ENCODE results near the gene KRTAP9-9.
"Not testable (repeated sequence)": the region's sequence is repeated elsewhere in the genome, so short reads cannot be mapped to it uniquely, and the experiment has no call there.

KRTAP9-9 gene

DNA sequence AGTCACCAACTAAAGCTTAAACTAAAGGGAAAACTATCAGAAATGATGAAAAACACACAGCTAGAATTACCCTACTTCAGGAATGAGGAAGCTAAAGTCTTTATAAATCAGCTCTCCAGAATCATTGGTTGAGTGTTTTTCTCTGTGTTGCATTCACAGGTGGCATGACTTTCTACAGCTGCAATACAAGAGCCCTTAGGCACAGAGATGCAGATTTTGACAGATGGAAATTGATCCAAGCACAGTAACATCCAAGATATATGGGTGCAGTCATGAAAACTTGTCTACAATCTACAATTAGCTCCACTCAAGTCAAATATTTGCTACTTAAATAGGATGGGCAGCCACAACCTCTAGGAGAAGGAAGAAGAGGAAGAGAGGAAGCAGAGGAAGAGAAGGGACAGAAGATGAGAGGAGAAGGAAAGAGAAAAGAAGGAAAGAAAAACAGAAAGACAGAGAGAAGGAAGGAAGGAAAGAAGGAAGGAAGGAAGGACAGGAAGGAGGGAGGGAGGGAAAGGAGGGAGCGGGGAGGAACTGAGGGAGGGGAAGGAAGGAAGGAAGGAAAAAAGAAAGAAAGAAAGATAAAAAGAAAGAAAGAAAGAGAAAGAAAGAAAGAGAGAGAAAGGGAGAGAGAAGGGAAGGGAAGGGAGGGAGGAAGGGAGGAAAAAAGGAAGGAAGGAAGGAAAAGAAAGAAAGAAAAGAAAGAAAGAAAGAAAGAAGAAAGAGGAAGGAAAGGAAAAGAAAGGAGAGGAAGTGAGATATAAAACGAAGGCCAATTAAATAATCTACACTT lies 8.0 kb upstream of the KRTAP9-9 start:
- not testable (repeated sequence) for H4K20me1 ChIP-seq; H3K4me2 ChIP-seq; H3K27me3 ChIP-seq; H3K9me3 ChIP-seq (replicated peaks in 1 of 11); H3K36me3 ChIP-seq; H3K9ac ChIP-seq; H3K4me1 ChIP-seq; H3K27ac ChIP-seq; H3K4me3 ChIP-seq

- H3K36me3 ChIP-seq; H4K20me1 ChIP-seq; H3K27ac ChIP-seq; H3K9me3 ChIP-seq (replicated peaks in 1 of 11); H3K4me1 ChIP-seq; H3K4me3 ChIP-seq; H3K27me3 ChIP-seq; H3K4me2 ChIP-seq; H3K9ac ChIP-seq: not testable (repeated sequence)
Measured at GRCh38 chr17:41249637-41250240, 5.4 kb upstream of the KRTAP9-9 start, which contains the start of gene KRTAP9-4. TSS of gene KRTAP9-4 (plus strand) at chr17:41249687. CDS start at chr17:41249721, 34 bp downstream.

DNA sequence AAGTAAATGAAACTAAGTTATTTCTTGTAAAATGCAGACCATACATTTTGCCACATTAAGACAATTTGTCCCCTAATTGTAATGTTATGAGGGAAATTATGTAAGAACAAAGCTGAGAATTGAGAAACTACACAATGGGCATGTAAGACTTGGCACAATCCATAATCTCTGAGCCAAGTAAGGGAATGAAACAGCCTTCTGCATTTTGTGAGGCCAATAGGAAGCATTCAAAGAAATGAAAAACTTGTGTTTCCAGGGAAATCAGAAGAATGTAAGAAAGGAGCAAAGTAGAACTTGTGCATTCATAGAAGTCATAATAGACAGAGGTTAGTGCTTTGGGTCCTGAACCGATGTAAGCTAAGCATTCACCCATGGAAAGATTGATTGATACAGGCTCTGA lies 3.9 kb upstream of the KRTAP9-9 start:
- Histone ChIP-seq H3K4me3 (no peak overlapping the region), H3K9me3 (replicated peaks in 1 of 11) (no peaks in the 10 kb centered on the region; a peak in 1 of 22 replicates), H3K4me1 (peaks cover 0 to 4% (median 0%) of the 10 kb centered on the region in 10 experiments; a peak in 1 of 20 replicates), H3K4me2 (no peak overlapping the region), H4K20me1 (no peaks in the 10 kb centered on the region), H3K27ac (no peak overlapping the region), H3K27me3 (no peaks in the 10 kb centered on the region), H3K9ac (no peak overlapping the region), H3K36me3 (no peaks in the 10 kb centered on the region)
- TF ChIP-seq Cebpa-rat (IDR thresholded peaks at IDR 0.05) = no peak

- Histone ChIP-seq H3K4me1 (peaks cover 0 to 4% (median 0%) of the 10 kb centered on the region in 10 experiments; a peak in 1 of 20 replicates), H3K9me3 (replicated peaks in 1 of 11) (no peaks in the 10 kb centered on the region; a peak in 1 of 22 replicates), H3K27me3 (no peaks in the 10 kb centered on the region), H3K27ac (no peak overlapping the region), H3K4me3 (no peak overlapping the region), H4K20me1 (no peaks in the 10 kb centered on the region), H3K36me3 (no peaks in the 10 kb centered on the region), H3K4me2 (no peak overlapping the region), H3K9ac (no peak overlapping the region)
- TF ChIP-seq Cebpa-rat (IDR thresholded peaks at IDR 0.05) = no peak
Measured at GRCh38 chr17:41254861-41255260, 323 bp upstream of the KRTAP9-9 start.

DNA sequence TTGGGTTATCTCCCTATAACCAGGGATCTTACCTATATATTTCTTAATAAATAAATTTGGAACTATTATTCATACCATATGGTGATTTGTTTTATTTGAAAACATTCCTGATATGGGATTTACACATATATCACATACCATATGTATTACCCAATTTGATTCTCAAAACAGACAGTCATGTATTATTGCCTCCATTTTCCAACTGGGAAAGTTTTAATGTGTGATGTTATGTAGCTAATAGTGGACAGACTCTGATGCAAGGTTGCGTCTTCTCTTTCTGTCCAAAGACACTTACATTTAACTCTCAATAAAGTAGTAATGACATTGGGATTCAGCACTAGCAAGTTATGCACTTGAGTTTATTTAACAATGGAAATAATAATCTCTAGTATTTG lies 1.1 kb downstream of the KRTAP9-9 start:
- Histone ChIP-seq H4K20me1 (no peaks in the 10 kb centered on the region), H3K4me2 (no peak overlapping the region), H3K36me3 (no peaks in the 10 kb centered on the region), H3K9ac (no peak overlapping the region), H3K27me3 (no peaks in the 10 kb centered on the region), H3K9me3 (replicated peaks in 1 of 11) (no peaks in the 10 kb centered on the region; a peak in 1 of 22 replicates), H3K4me1 (0 out of 20 replicates have a peak, but pooled peaks cover 0 to 8% (median 0%) of the 10 kb centered on the region in 10 experiments), H3K4me3 (no peak overlapping the region), H3K27ac (no peak overlapping the region)
- no peak for TF ChIP-seq Cebpa-rat (IDR thresholded peaks at IDR 0.05)

DNA sequence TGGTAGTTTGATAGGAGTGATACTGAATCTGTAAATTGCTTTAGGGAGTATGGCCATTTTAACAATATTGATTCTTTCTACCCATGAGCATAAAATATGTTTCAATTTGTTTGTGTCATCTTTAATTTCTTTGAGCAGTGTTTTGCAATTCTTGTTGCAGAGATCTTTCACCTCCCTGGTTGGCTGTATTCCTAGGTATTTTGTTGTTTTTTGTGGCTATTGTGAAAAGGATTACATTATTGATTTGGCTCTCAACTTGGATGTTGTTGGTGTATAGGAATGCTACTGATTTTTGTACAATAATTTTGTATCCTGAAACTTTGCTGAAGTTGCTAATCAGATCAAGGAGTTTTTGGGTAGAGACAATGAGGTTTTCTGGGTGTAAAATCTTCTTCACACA lies 3.2 kb downstream of the KRTAP9-9 start:
- TF ChIP-seq Cebpa-rat (IDR thresholded peaks at IDR 0.05) = no peak
- Histone ChIP-seq H4K20me1 (no peaks in the 10 kb centered on the region), H3K27me3 (no peaks in the 10 kb centered on the region)

DNA sequence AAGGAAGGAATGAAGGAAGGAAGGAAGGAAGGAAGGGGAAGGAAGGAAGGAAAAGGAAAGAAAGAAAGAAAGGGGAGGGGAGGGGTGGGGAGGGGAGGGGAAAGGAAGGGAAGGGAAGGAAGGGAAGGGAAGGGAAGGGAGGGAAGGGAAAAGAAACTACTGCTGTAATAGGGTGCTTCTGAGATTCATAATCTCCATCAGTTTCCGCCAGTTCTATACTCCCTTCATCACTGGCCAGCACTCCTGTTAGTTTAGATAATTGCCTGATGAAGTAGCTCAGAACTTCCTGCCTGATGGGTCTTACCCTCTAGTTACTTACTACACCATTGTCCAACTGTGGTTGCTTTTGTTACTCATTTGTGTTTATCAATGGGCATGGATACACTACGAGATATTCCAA lies 8.0 kb downstream of the KRTAP9-9 start:
- Histone ChIP-seq H3K36me3 (no peaks in the 10 kb centered on the region), H3K9ac (no peak overlapping the region), H3K9me3 (replicated peaks in 1 of 11) (no peaks in the 10 kb centered on the region), H3K4me1 (peaks cover 0 to 13% (median 0%) of the 10 kb centered on the region in 10 experiments; a peak in 3 of 20 replicates), H3K27me3 (no peaks in the 10 kb centered on the region), H3K4me3 (no peak overlapping the region), H4K20me1 (no peaks in the 10 kb centered on the region), H3K27ac (no peak overlapping the region), H3K4me2 (no peak overlapping the region)
- no peak for TF ChIP-seq Cebpa-rat (IDR thresholded peaks at IDR 0.05)

More for the DNA sequence above, 3.2 kb downstream of the KRTAP9-9 start:
- no peak overlapping the region for H3K27ac ChIP-seq
- no peak overlapping the region for H3K4me2 ChIP-seq
- no peak overlapping the region for H3K9ac ChIP-seq
- H3K4me1 ChIP-seq = 0 out of 20 replicates have a peak, but pooled peaks cover 0 to 4% (median 0%) of the 10 kb centered on the region in 10 experiments
- H3K9me3 ChIP-seq (replicated peaks in 1 of 11) = no peaks in the 10 kb centered on the region; a peak in 1 of 22 replicates
- H3K4me3 ChIP-seq = no peak overlapping the region
- H3K36me3 ChIP-seq = no peaks in the 10 kb centered on the region

DNA sequence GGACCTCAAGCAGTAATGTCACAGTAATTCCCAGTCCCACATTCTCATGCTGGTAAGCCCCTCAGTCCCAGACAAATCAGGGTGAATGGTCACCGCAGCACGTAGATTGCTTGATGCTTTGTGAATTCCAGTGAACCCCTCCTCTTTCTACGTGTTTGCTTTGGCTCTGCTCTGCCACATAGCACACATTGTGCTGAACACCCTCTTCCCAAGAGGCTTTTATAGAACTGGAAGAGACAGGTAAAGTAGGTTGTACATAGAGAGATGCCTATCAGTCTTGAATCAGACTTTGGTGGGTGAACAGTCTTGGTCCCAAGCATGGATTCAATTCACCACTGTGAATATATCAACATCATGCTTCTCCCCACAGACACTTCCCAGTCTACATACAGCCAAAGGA lies 9.4 kb downstream of the KRTAP9-9 start:
- Histone ChIP-seq H3K36me3 (no peaks in the 10 kb centered on the region), H3K4me3 (no peak overlapping the region), H4K20me1 (no peaks in the 10 kb centered on the region), H3K4me2 (peak overlapping the region in 2 of 11 experiments; percentile 34; a peak in 4 of 22 replicates), H3K27ac (no peak overlapping the region), H3K27me3 (no peaks in the 10 kb centered on the region), H3K9me3 (replicated peaks in 1 of 11) (no peaks in the 10 kb centered on the region), H3K4me1 (peaks cover 0 to 13% (median 0%) of the 10 kb centered on the region in 10 experiments; a peak in 3 of 20 replicates), H3K9ac (no peak overlapping the region)
- no peak for TF ChIP-seq Cebpa-rat (IDR thresholded peaks at IDR 0.05)

DNA sequence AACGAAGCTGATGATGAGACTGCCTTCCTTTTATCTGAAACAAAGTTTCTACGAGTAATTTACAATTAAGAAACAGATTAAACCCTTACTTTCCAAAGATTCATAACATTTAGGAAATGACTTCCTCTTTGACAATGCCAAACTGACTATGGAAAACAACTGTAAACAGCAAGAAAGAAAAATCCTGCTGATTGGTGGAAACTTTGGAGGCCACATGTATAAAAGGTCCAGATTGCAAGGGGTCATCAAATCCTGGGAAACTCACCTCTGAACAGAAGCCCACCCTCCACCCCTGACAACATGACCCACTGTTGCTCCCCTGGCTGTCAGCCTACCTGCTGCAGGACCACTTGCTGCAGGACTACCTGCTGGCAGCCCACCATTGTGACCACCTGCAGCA lies 9.9 kb downstream of the KRTAP9-9 start, which contains the start of gene KRTAP9-6:
Gene KRTAP9-6 (plus strand): TSS at position 301 of the 400 bp plus-strand sequence. CDS start 0 bp downstream, at position 301.
- no peak for TF ChIP-seq Cebpa-rat (IDR thresholded peaks at IDR 0.05)
- no peaks in the 10 kb centered on the region for H4K20me1 ChIP-seq
- no peak within 1 kb of the TSS for H3K9ac ChIP-seq
- no peak within 1 kb of the TSS for H3K27ac ChIP-seq
- H3K36me3 ChIP-seq = no peaks in the 10 kb centered on the region
- no peak within 1 kb of the TSS for H3K4me3 ChIP-seq
- peaks cover 0 to 12% (median 0%) of the 10 kb centered on the region in 10 experiments; a peak in 3 of 20 replicates for H3K4me1 ChIP-seq
- peak within 1 kb of the TSS in 2 of 11 experiments; percentile 34; a peak in 4 of 22 replicates for H3K4me2 ChIP-seq
- H3K27me3 ChIP-seq = no peaks in the 10 kb centered on the region
- H3K9me3 ChIP-seq (replicated peaks in 1 of 11) = no peaks in the 10 kb centered on the region

Measured in BLaER1 treated with 17β-estradiol and CSF1 and Interleukin-3, amounts not matched to agents 10 nM and 100 nM (cell line).